GM12878 (cell line): ENCODE results near the gene CEP131. TPM values are rescaled to one million over a fixed set of nuclear protein-coding genes. Genes with fewer than 3 reads are reported as not detected.
A peak's percentile ranks its signal among the peaks of the same experiment; 100 is the strongest.

Experiments
- ATAC-seq: fragments of 200-7000 bp; cut with Tn5 transposase; 3 replicates; pipeline ENCODE4 v1.9.1; 2020; ENCODE audit warnings: mild to moderate bottlenecking, moderate library complexity
- BruUV-seq: library from RNA; stranded (reverse); fragments of 400-500 nt; replicated peaks from 2 replicates; lab custom pipeline; 2021; lab: Mats Ljungman, UMichigan
- CTCF ChIA-PET: fragments of 300-600 bp; sonication (Branson Sonifier 250); formaldehyde crosslinking; extraction: SDS; loops from one replicate; lab custom pipeline; 2021; ENCODE audit warnings: inconsistent platforms; lab: Yijun Ruan, JAX
- POLR2A ChIA-PET: fragments of 350-600 bp; formaldehyde crosslinking; extraction: SDS; loops from one replicate; lab custom pipeline; 2021; ENCODE audit warnings: inconsistent platforms; lab: Charles Lee
- RAD21 ChIA-PET: fragments of 300-600 bp; sonication (Branson Sonifier 250); formaldehyde crosslinking; loops from one replicate; lab custom pipeline; 2023; ENCODE audit warnings: antibody characterized with exemption; ENCODE audit not compliant: unreplicated experiment; lab: Charles Lee
- SMC1A ChIA-PET: fragments of 300-600 bp; sonication (Branson Sonifier 250); formaldehyde crosslinking; loops from one replicate; lab custom pipeline; 2023; ENCODE audit not compliant: unreplicated experiment, uncharacterized antibody; lab: Charles Lee
- DNase-seq: peaks from one replicate; pipeline ENCODE4 v3.0.0-alpha.2; 2011; ENCODE audit warnings: low read depth, low spot score
- FAIRE-seq: peaks from 3 replicates; lab custom pipeline; 2011; peaks lifted over from hg19 to GRCh38; lab: Jason Lieb, UNC
- H2AFZ ChIP-seq: 2 replicates; pipeline ENCODE4 v1.6.0; 2011; ENCODE audit warnings: low read depth, low read length, control low read depth; ENCODE audit not compliant: control insufficient read depth
- H3K27ac ChIP-seq: 2 replicates; pipeline ENCODE4 v1.5.1; 2011; ENCODE audit warnings: control low read depth; ENCODE audit not compliant: control insufficient read depth, insufficient read depth
- H3K27me3 ChIP-seq, 2 experiments: replicated peaks in 1 of 2; 2 replicates each; pipeline versions ENCODE4 v1.6.0 to v1.6.1; 2011; ENCODE audit warnings: low read length in 1 of 2; ENCODE audit not compliant: control insufficient read depth in 2 of 2, insufficient read depth in 2 of 2
- H3K36me3 ChIP-seq, 2 experiments: 2 replicates each; pipeline ENCODE4 v1.5.1; 2011; ENCODE audit warnings: low read length in 1 of 2; ENCODE audit not compliant: control insufficient read depth in 2 of 2, insufficient read depth in 2 of 2
- H3K4me1 ChIP-seq: 2 replicates; pipeline ENCODE4 v1.6.1; 2011; ENCODE audit warnings: mild to moderate bottlenecking, low read length, moderate library complexity, mixed read lengths; ENCODE audit not compliant: control insufficient read depth, insufficient read depth
- H3K4me2 ChIP-seq: 2 replicates; pipeline ENCODE4 v1.6.0; 2011; ENCODE audit warnings: control low read depth; ENCODE audit not compliant: control insufficient read depth, insufficient read depth
- H3K4me3 ChIP-seq: fragments of 200-600 bp; sonication (generic); 2 replicates; pipeline ENCODE4 v1.5.1; 2016
- H3K79me2 ChIP-seq: 2 replicates; pipeline ENCODE4 v1.6.0; 2011; ENCODE audit warnings: low read length; ENCODE audit not compliant: control insufficient read depth, insufficient read depth
- H3K9ac ChIP-seq: 2 replicates; pipeline ENCODE4 v1.8.0; 2011; ENCODE audit warnings: low read length, control low read depth, mixed read lengths; ENCODE audit not compliant: control insufficient read depth, insufficient read depth
- H3K9me3 ChIP-seq: replicated peaks from 3 replicates; pipeline ENCODE4 v1.5.1; 2011; ENCODE audit warnings: mild to moderate bottlenecking, low read length; ENCODE audit not compliant: control insufficient read depth, insufficient read depth
- H4K20me1 ChIP-seq: 2 replicates; pipeline ENCODE4 v1.6.0; 2011; ENCODE audit not compliant: control insufficient read depth, insufficient read depth
- CHD4 ChIP-seq: fragments of 200-600 bp; sonication (generic); IDR thresholded peaks from 2 replicates; pipeline ENCODE4 v1.6.1; 2016; ENCODE audit warnings: mild to moderate bottlenecking
- IRF4 ChIP-seq: IDR thresholded peaks from 2 replicates; pipeline ENCODE4 v1.6.1; 2011; ENCODE audit warnings: low read depth, low read length
- MEF2A ChIP-seq: IDR thresholded peaks from 2 replicates; pipeline ENCODE4 v1.6.1; 2011; ENCODE audit warnings: low read depth, mild to moderate bottlenecking, low read length, moderate library complexity; ENCODE audit not compliant: insufficient read depth
- PAX5 ChIP-seq: IDR thresholded peaks from 2 replicates; pipeline ENCODE4 v1.6.1; 2011; ENCODE audit warnings: low read depth, low read length, borderline replicate concordance
- PAX8 ChIP-seq: fragments of 450-650 bp; IDR thresholded peaks from 2 replicates; pipeline ENCODE4 v1.6.1; 2017; ENCODE audit warnings: mild to moderate bottlenecking, moderate library complexity
- RUNX3 ChIP-seq: IDR thresholded peaks from 2 replicates; pipeline ENCODE4 v1.6.1; 2012; ENCODE audit warnings: low read length, inconsistent platforms
- SPI1 ChIP-seq: IDR thresholded peaks from 2 replicates; pipeline ENCODE4 v1.6.1; 2011; ENCODE audit warnings: low read depth, mild to moderate bottlenecking, low read length, moderate library complexity, borderline replicate concordance; ENCODE audit not compliant: insufficient read depth
- TAF1 ChIP-seq: IDR thresholded peaks from 2 replicates; pipeline ENCODE4 v1.6.1; 2011; ENCODE audit warnings: mild to moderate bottlenecking, low read depth, low read length, borderline replicate concordance
- TCF12 ChIP-seq: IDR thresholded peaks from 2 replicates; pipeline ENCODE4 v1.6.1; 2011; ENCODE audit warnings: low read depth, mild to moderate bottlenecking, low read length
- TCF7 ChIP-seq: IDR thresholded peaks from 2 replicates; pipeline ENCODE4 v1.6.1; 2014; ENCODE audit warnings: antibody characterized with exemption, borderline replicate concordance
- ZNF207 ChIP-seq: fragments of 450-650 bp; IDR thresholded peaks from 2 replicates; pipeline ENCODE4 v1.6.1; 2014; ENCODE audit warnings: antibody characterized with exemption, mild to moderate bottlenecking, borderline replicate concordance
- WGBS: methylation state at CpG from one replicate; pipeline ENCODE4 v1.1.6; 2016; ENCODE audit warnings: low lambda C conversion rate; ENCODE audit not compliant: insufficient replicate concordance, insufficient coverage; ENCODE audit errors: missing lambda C conversion rate; 5-methylcytosine and 5-hydroxymethylcytosine counted together
- in situ Hi-C: fragments of 300-500 bp; cut with MboI; formaldehyde crosslinking; loops from 9 replicates; pipeline ENCODE4 v1.14.3; 2018; ENCODE audit warnings: mixed read lengths
- intact Hi-C: fragments of 100-400 bp; cut with micrococcal nuclease; formaldehyde crosslinking; loops from one replicate; pipeline ENCODE4 v1.14.2; 2022; ENCODE audit not compliant: unreplicated experiment
- polyA plus RNA-seq, 11 experiments: library from polyadenylated mRNA; depleted of rRNA in 4 of 11; unstranded in 6 of 11; stranded (reverse) in 5 of 11; fragments of >200 nt; fragmentation: Nextera tagmentation in 4 of 11; fragmentation: Illumina TruSeq in 1 of 11; extraction: Ambion mirVana in 4 of 11; extraction: Trizol in 1 of 11; gene quantifications; 1 replicate in 1 of 11; 2 replicates in 10 of 11; pipeline versions ENCODE4 v1.2.1 to v1.2.3, GENCODE V29; 2011 to 2016; ENCODE audit warnings: inconsistent platforms in 2 of 11, missing spikeins in 2 of 11, low read depth in 1 of 11
- total RNA-seq, 4 experiments: library from RNA; depleted of rRNA in 3 of 4; stranded (reverse); fragments of >200 nt in 3 of 4; fragmentation: Illumina TruSeq in 1 of 4; extraction: Trizol in 1 of 4; gene quantifications; 2 replicates each; pipeline versions ENCODE4 v1.2.1 to v1.2.3, GENCODE V29; 2013 to 2021
- TF ChIP-seq, protein P1 (sequence below): IDR thresholded peaks from 2 replicates; pipeline ENCODE4 v1.6.1; 2011; ENCODE audit warnings: low read depth, mild to moderate bottlenecking, low read length, moderate library complexity, borderline replicate concordance; ENCODE audit errors: extremely low read depth
- TF ChIP-seq, protein P2 (sequence below): fragments of 450-650 bp; IDR thresholded peaks from 2 replicates; pipeline ENCODE4 v1.6.1; 2017; ENCODE audit warnings: borderline replicate concordance
- TF ChIP-seq, protein P3 (sequence below): IDR thresholded peaks from 2 replicates; pipeline ENCODE4 v1.6.1; 2012; ENCODE audit warnings: low read depth, low read length, improper control_type of control experiment

CEP131 gene
- total and polyA plus RNA-seq, 10 of the 15 experiments (the other 5 are each of a cell fraction or from before 2014, with no cell fraction given), result 0.05 to 17.3 (median 6.7) TPM

DNA sequence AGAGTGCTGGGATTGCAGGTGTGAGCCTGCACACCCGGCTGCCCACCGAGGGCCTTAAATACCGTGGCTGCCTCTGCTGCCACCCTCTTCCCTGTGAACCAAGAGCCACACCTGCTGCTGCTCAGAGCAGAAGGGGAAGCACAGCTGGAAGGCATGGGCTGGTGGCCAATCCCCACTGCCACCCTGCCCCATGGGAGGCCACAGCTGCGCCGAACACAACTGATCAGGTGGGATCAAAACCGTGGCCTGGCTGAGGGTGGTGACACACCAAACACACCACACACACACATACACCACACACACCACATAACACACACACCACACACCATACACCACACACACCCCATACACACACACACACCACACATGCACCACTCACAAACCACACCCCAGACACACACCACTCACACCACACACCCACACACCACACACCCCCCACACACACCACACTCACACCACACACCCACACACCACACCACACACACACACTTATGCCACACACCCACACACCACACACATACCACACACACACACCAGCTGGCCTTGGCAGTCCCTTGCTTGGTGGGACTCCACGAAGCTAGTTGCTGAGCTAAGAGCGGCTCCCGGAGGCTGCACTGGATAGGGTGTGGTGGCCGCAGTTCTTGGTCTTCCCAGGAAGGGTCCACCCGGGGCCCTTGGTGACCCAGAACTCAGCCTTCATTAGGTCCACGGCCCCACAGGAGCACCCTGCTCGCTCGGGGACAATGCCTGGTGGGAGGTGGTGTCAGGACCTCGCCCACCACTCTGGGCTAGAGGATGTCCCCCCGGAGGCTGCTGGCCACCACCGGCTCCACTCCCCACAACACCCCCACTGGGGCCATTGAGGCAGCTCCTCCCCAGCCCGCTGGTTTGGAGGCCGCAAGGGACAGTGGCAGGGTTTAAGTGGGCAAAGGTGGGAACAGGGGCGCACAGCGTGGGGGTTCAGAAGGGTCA lies 14.9 kb downstream of the CEP131 start:
- WGBS, result 73% methylated on average over 20 of the region's 21 CpGs
- ATAC-seq (peak; percentile 49), FAIRE-seq (peak; percentile 23)

DNA sequence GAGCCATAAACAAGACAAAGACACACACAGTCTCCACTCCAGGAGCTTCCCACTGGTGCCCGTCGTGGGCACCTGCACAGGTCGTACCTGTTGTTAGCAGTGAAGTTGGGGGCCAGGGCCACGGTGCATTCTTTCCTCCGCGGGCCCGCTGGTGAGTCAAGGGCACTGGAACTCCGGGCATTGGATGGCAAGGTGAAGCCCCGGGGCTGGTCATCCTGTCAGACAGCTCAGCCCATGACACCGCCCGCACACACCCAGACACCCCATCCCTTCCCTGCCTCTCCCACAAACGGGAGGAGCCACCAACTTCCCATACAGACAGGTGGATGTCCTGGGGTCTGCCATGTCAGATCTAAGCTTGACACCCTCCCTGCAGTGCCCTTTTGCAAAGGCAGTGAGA lies 16.1 kb downstream of the CEP131 start:
- Histone ChIP-seq H3K4me2 (no peak overlapping the region), H3K27ac (no peak overlapping the region), H3K9me3 (no peaks in the 10 kb centered on the region), H3K79me2 (no peaks in the 10 kb centered on the region), H3K36me3 (peaks cover 0 to 12% of the 10 kb centered on the region in 2 experiments; a peak in 2 of 4 replicates), H2AFZ (no peak overlapping the region), H3K4me1 (no peaks in the 10 kb centered on the region), H3K9ac (no peak overlapping the region), H3K27me3 (no peaks in the 10 kb centered on the region), H4K20me1 (no peaks in the 10 kb centered on the region), H3K4me3 (no peak overlapping the region)
- WGBS, result 86% methylated on average over 12 of the region's 12 CpGs
- ChIA-PET POLR2A (no interaction called here), SMC1A (no interaction called here), CTCF (no interaction called here), RAD21 (no interaction called here)
- no peak for FAIRE-seq
- intact Hi-C loops, result no loop called here
- no peak for DNase-seq
- in situ Hi-C loops, result no loop called here
- no peak for ATAC-seq
- BruUV-seq, result no TSS peak
- TF ChIP-seq IRF4 (no peak), CHD4 (no peak), TAF1 (no peak), SPI1 (no peak), TCF12 (no peak), PAX8 (no peak), PAX5 (no peak)
- TF ChIP-seq, protein P1, sequence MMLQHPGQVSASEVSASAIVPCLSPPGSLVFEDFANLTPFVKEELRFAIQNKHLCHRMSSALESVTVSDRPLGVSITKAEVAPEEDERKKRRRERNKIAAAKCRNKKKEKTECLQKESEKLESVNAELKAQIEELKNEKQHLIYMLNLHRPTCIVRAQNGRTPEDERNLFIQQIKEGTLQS, result no peak
- TF ChIP-seq, protein P2, sequence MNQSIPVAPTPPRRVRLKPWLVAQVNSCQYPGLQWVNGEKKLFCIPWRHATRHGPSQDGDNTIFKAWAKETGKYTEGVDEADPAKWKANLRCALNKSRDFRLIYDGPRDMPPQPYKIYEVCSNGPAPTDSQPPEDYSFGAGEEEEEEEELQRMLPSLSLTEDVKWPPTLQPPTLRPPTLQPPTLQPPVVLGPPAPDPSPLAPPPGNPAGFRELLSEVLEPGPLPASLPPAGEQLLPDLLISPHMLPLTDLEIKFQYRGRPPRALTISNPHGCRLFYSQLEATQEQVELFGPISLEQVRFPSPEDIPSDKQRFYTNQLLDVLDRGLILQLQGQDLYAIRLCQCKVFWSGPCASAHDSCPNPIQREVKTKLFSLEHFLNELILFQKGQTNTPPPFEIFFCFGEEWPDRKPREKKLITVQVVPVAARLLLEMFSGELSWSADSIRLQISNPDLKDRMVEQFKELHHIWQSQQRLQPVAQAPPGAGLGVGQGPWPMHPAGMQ, result no peak

More for the DNA sequence above, 14.9 kb downstream of the CEP131 start:
- ChIA-PET SMC1A (no interaction called here), POLR2A (no interaction called here), CTCF (no interaction called here), RAD21 (no interaction called here)
- Histone ChIP-seq H2AFZ (no peak overlapping the region), H3K9ac (no peak overlapping the region), H3K36me3 (peaks cover 0 to 12% of the 10 kb centered on the region in 2 experiments; a peak in 2 of 4 replicates), H3K27ac (no peak overlapping the region), H4K20me1 (no peaks in the 10 kb centered on the region), H3K79me2 (no peaks in the 10 kb centered on the region), H3K4me3 (no peak overlapping the region), H3K4me2 (no peak overlapping the region), H3K4me1 (no peaks in the 10 kb centered on the region), H3K9me3 (no peaks in the 10 kb centered on the region), H3K27me3 (no peaks in the 10 kb centered on the region)
- no peak for DNase-seq
- TF ChIP-seq MEF2A (no peak), ZNF207 (no peak), TCF7 (no peak), RUNX3 (0 out of 2 replicates have a peak, but pooled peaks have one; percentile 29)
- TF ChIP-seq, protein P3, sequence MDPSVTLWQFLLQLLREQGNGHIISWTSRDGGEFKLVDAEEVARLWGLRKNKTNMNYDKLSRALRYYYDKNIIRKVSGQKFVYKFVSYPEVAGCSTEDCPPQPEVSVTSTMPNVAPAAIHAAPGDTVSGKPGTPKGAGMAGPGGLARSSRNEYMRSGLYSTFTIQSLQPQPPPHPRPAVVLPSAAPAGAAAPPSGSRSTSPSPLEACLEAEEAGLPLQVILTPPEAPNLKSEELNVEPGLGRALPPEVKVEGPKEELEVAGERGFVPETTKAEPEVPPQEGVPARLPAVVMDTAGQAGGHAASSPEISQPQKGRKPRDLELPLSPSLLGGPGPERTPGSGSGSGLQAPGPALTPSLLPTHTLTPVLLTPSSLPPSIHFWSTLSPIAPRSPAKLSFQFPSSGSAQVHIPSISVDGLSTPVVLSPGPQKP, result no peak
- BruUV-seq, result no TSS peak
- intact Hi-C loops (no loop called here), in situ Hi-C loops (no loop called here)
